GM18951 (cell line): Measurements from ENCODE around the gene NAA40.

Experiments used
- POLR2A ChIP-seq: IDR thresholded peaks from 4 replicates; pipeline ENCODE4 v1.6.1; 2011; ENCODE audit warnings: mild to moderate bottlenecking; ENCODE audit not compliant: insufficient read length, insufficient read depth; ENCODE audit errors: extremely low read depth
- in situ Hi-C: fragments of 300-500 bp; cut with MboI; formaldehyde crosslinking; loops from one replicate; pipeline ENCODE4 v1.12.0; 2022; ENCODE audit warnings: low sequenced_read_pairs, mixed read lengths, inconsistent platforms; ENCODE audit not compliant: unreplicated experiment

The NAA40 gene

GRCh38 chr11:63916837-63917691, 21.7 kb upstream of the NAA40 start, which contains the start of gene RCOR2:
RCOR2 (minus strand) TSS chr11:63917164; CDS start chr11:63916456, 708 bp downstream.
- TF ChIP-seq POLR2A: peak; percentile 39
- in situ Hi-C loops: no loop called here

GRCh38 chr11:63917692-63918506, 20.9 kb upstream of the NAA40 start:
- TF ChIP-seq POLR2A: no peak
- in situ Hi-C loops: no loop called here

- in situ Hi-C loops: no loop called here
- TF ChIP-seq POLR2A: no peak
Measured at GRCh38 chr11:63918507-63919191, 20.2 kb upstream of the NAA40 start.

GRCh38 chr11:63919267-63920125, 19.3 kb upstream of the NAA40 start:
- in situ Hi-C loops: no loop called here
- no peak for TF ChIP-seq POLR2A

- in situ Hi-C loops: no loop called here
- TF ChIP-seq POLR2A: no peak
Measured at GRCh38 chr11:63920126-63920938, 18.5 kb upstream of the NAA40 start.

GRCh38 chr11:63920939-63921417, 17.8 kb upstream of the NAA40 start:
- in situ Hi-C loops: no loop called here
- TF ChIP-seq POLR2A: no peak

- in situ Hi-C loops: no loop called here
- no peak for TF ChIP-seq POLR2A
Measured at GRCh38 chr11:63922673-63923192, 16.1 kb upstream of the NAA40 start.

GRCh38 chr11:63923319-63923718, 15.5 kb upstream of the NAA40 start:
- in situ Hi-C loops: no loop called here
- TF ChIP-seq POLR2A: no peak

GRCh38 chr11:63929616-63930015, 9.2 kb upstream of the NAA40 start:
- in situ Hi-C loops: no loop called here
- TF ChIP-seq POLR2A: no peak

- in situ Hi-C loops: no loop called here
Measured at GRCh38 chr11:63931045-63931444, 7.8 kb upstream of the NAA40 start.

GRCh38 chr11:63931876-63932275, 6.9 kb upstream of the NAA40 start:
- no peak for TF ChIP-seq POLR2A
- in situ Hi-C loops: no loop called here

More at GRCh38 chr11:63931045-63931444, 7.8 kb upstream of the NAA40 start:
- TF ChIP-seq POLR2A: no peak
